GM21717 (cell line): ENCODE results near the gene PKHD1.
A peak's percentile ranks its signal among the peaks of the same experiment; 100 is the strongest.

Source experiments
- ATAC-seq: cut with Tn5 transposase; IDR thresholded peaks from one replicate; pipeline ENCODE4 v1.9.1; 2021; ENCODE audit warnings: mild to moderate bottlenecking, moderate library complexity; ENCODE audit not compliant: unreplicated experiment

PKHD1 gene

DNA sequence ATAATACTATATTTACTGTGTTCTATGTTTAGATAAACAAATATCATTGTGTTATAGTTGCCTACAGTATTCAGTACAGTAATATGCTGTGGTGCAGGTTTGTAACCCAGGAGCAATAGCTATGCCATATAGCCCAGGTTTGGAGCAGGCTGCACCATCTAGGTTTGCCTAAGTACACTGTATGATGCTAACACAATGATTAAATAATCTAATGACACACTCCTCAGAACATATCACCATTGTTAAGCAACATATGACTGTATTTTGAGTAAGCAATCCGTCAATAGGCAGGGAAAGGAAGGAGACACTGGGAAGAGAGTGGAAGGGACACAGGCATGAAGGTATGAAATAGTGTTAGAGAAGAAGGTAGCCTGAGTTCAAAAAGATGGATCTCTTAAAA lies 369.9 kb downstream of the PKHD1 start:
- no peak for ATAC-seq

DNA sequence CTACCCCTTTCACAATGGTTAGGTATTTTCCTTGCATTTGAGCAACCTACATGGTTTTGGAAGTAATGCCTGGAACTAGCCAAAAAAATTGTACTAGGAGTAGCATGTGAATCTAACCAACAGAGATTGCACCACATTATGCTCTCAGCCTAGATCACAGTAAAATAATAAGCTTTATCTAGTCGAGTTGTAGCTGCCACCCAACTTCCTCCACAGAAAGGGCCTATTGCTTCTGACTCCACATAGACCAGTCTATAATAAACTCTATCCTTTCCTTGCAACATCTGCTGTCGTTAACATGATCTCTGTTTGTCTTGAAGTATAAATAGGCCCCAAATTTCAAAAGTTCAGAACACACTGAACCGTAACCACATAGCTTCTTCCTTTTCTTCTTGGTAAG lies 375.5 kb downstream of the PKHD1 start:
- ATAC-seq = no peak

DNA sequence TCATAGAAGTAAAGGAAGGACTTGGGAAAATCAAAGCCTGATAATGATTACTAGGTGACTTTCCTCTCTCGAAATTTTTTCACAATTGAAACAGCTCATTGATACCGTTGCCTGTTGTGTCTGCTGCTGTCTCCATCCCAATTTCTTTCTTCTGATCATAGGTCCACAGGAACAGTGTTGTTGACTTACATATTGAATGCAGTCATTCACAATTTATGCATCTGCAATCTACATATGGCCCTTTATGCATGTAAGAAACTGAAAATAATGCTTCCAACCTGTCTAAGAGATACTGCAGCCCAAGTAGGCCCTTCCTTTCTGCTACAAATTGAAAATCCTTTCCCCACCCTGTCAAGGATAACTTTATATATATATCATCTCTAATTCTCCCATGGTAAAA lies 381.3 kb downstream of the PKHD1 start:
- ATAC-seq = no peak

DNA sequence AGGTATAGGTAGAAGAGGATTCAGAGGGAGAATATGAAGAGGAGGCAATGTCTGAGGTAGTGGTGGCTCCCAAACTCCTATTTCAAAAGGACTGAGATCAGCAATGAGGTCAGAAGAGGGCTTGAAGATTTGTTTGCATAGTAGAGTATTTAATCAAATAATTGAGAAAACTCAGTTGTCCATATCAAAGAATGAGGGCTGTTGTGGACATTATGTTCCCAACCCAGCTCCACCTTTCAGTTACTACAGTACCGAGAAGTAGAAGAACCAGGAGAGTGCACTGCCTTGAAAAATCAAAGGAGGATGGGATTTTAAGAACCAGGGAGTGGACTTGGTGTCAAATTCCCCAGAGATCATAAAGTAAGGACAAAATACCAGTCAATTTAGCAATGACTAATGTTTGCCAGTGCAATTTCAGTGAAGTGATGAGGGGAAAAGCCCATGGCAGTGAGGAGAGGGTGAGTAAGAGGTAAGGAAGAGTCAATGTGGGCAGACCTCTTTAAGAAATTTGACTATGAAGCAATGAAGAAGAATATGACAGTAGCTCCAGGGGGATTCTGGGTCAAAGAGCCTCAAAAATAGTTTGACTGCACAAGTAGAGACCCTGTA lies 382.4 kb downstream of the PKHD1 start:
- ATAC-seq = no peak

DNA sequence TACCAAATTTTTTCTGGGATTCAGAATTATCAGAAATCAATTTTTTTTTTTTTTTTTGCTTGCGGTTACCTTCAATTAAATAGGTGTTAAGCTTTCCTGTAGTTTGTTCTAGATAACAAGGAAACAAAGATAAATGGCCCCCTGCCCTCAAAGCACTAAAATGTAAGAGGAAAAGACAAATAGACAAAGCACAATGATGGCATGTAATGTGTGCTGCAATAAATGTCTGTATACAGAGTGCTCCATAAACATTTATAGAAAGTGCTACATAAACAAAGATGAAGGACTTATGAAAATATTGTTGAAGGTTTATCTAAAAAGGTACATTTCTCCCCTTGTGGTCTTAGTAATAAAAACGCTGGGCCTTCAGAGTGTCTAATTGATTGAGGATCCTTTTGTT lies 384.6 kb downstream of the PKHD1 start:
- no peak for ATAC-seq

DNA sequence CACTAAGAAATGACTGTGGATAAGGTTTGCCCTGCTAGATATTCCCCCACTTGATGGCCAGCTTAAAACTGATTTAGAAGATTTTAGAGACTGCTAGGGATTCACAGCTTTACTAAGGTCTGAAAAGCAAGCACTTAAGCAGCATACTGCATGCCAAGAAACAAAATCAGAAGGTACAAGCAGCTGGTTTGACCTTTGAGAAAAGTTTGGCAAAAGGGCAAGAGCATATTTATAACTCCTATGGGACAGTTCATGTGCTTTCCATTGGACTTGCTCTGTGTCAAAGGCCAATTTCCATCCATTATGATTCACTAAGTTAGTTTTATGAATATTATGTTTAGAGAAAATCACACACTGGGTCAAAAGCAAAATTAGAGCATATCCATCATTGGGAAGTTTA lies 402.8 kb downstream of the PKHD1 start:
- no peak for ATAC-seq

DNA sequence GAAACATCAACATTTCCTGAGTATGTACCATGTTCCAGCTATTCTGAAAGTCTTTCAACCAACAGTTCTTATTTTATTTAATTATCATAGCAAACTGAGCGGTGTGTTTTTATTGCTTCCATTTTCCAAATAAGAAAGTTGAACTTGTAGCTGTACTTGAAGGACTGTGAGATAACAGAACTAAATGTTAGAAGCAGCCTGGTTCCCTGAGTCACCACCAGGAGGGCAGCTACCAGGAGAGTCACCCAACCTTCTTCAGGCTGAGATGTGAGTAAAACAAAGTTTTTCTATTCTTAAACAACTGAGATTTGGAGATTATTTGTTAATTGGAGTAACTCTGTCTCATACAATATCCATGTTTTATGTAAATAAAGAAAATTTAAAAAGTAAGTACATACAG lies 403.4 kb downstream of the PKHD1 start:
- no peak for ATAC-seq

DNA sequence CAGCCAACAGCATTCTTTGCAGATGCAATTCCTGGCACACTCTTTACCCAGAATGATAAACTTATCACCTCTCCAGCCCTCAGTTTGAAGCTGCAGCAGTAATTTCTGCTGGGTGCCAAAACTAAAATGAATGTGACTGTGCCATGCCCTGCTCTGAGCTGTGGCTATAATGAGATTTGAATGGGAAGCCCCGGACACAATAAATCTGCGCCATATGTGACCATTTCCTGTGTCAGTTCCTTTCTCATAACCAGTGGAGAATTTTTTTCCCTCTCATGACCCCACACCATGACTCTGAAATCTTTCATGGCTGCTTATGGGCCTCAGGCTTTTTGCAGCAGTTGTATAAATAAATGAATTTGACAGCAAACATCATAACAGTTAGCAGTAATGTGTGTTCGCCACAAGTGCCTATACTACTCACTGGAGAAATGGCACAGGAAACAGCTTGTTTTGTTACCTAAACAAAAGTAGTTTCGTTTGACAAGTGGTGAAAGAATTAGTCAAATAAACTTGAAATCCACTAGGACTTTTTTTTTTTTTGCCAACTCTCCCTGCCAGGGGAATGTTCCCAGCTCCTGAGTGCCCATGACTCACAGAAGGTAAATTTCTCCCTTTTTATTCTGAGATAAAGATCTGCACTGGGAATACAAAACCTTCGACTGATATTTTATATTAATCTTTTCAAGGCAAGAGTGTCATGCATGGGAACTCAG lies 408.4 kb downstream of the PKHD1 start:
- peak; percentile 70 for ATAC-seq

DNA sequence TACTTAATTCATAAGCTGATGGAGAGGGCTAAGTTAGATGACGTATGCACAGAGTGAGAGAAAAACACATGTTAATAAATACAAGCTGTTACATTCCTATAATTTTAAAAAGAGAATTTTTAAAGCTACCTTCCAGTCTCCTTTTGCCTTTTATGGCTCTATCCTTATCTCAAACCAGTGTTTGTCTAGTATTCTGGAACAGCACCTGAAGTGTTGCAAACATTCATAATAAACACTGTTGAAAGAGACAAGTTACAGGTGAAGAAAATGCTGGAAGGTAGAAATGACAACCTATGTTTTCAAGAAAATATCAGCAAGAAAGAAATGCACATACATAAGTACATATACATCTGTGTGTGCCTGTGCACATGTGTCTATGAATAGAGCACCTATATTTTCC lies 409.1 kb downstream of the PKHD1 start:
- no peak for ATAC-seq

DNA sequence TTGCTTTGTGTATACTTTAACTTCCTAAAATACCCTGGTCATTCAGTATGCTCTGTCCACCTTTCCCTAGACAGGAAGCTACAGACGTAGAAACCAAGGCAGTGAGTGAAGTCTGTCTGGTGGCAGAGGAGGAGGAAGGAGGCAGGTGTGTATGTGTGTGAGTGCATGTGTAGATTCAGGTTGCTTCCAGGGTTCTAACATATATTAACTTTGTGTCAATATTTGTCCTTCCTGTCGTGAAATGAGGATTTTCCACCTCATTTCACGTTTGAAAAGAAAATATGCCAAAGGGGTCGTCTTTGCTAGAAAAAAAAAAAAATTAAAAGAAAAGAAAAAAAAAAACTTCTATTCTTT lies 411.5 kb downstream of the PKHD1 start:
- no peak for ATAC-seq

DNA sequence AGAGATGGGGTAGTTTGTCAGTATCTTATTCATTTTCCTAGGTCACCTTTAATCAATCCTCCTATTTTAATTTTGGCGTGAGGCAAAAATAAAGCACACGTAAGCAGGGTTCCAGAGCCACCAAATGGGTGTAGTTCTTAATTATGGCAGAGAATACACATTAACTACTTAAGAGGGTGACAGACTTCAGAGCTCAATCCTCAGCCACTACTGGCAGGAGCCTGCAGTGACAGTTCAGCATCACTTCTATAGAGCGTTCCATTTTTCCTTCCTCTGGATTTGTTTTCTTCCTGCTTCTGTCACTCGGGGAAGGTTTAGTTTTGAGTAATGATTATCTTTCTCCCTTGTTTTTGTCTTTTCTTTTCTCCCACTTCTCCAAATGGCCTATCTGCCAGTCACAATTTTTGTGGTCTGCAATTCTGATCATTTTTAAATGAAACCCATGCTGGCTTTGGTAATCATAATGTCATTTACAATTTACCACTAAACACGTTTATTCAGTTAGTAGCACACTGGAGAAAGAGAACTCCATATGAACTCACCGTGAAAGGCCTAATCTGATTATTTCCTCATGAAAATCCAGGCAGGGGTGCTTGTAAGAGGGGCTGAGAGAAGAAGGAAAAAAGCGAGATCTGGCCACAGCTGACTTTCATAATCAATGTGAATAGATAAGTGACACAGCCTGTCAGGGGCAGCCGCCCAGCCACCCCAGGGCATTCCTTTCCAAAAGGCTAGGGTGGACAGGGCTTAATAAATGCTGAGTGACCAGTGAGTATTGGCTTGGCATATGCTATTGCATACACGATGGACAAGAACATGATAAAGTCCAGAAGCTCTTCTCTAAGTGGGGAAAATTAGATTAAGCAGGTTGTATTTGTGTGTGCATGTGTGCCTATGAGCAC lies 412.1 kb downstream of the PKHD1 start:
- no peak for ATAC-seq

DNA sequence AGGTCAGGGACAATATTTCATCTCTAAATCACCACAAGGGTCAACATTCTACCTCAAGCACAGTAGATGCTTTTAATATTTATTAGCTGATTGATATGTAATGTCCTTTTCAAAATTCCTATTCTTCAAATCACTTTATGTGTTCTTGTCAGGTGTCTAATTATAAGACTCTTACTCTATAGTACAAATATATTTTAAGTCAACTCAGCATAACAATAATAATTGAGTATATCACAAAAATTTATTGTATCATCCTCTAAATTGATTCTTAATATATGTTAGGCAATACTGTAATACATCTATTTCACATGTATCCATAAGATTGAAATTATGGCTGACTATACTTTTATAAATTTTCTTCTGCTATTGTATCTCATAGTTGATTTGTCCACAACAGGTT lies 423.9 kb downstream of the PKHD1 start:
- ATAC-seq = no peak

DNA sequence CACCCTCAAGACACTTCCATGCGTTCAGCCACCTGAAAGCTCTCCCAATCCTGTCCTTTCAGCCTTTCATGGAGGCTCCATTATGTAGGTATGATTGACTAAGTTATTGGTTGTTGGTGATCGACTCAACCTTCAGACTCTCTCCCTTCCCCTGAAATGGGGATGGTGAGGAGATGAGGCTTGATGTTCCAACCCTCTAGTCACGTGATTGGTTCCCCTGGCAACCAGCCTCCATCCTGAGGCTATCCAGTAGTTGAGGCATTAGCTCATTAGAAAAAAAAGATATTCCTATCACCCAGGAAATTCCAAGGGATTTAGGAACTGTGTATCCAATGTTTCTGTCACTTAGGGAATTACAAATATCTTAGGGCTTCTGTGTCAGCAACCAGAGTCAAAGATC lies 426.6 kb downstream of the PKHD1 start:
- ATAC-seq = no peak

DNA sequence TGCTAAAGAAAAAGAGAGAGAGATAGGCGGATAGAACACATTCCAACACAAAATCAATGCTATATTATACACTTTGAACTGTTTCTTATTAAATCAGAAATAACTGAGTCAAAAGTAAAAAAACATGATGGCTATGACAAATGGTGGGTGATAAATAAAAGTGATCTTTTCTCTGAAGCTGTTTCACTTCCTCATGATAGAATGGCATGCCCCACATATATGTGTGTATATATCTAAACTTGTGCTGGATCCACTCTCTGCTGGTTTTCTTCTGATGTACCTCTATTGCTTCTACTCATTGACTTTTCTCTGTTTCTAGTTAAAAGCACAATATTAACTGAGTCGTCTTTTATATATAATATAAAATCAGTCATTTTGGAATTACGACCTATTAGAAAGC lies 429.9 kb downstream of the PKHD1 start:
- ATAC-seq = no peak

DNA sequence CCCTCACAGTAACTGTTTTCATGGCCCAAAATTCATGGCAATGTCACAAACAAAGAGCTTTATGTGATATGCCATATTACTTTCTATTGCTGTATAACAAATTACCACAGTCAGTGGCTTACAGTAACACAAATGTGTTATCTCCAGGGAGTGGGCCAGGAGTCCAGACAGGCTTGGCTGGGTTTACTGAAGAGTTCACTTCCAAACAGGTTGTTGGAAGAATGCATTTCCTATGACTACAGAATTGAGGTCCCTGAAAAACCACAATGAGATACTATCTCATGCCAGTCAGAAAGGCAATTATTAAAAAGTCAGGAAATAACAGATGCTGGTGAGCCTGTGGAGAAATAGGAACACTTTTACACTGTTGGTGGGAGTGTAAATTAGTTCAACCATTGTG lies 431.9 kb downstream of the PKHD1 start:
- no peak for ATAC-seq

DNA sequence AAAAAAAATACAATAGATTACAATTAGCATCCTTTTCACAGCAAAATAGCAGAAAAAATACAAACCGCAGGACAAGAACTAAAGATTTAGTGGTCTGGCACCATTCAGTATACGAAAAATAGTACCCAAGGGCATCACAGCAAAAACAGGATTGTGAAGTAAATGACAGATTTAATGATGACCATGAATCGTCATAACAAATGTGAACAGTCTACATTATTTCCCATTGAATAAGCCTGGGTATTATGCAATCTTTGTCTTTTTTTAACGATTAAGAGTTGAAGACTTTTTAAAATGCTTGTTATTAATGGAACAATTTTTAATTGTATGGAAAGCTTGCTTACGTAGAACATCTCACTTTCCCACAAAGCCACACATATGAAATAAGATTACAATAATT lies 432.8 kb downstream of the PKHD1 start:
- no peak for ATAC-seq

DNA sequence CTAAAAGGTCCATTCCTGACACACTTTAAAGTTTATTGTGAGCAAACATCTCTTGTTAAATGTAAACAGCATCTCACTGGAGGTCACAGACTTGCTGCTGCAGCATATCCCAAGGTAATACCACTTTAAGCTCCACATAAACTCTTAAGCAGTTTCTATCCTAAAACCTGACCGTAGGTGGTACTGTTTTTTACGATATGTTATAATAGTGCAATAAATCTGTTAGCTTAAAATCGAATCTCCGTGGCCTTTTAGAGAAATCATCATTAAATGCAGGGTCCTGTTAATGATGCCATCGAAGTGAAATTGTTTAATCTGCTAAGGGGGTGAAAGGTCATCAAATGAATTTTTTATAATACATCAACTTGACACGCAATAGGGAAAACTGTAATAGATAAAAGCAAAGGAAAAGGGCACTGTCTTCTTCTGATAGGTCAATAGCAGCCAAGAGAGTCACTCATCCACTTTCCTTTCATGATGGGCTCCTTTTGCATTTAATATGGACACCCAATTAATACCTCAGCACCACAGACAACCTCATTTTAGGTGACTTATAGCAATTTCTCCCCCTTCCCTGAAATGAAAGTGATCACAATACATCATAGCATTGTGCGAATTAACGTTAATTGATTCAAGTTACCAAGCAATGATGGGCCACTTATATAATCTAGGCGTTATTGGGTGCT lies 436.1 kb downstream of the PKHD1 start:
- ATAC-seq = no peak

DNA sequence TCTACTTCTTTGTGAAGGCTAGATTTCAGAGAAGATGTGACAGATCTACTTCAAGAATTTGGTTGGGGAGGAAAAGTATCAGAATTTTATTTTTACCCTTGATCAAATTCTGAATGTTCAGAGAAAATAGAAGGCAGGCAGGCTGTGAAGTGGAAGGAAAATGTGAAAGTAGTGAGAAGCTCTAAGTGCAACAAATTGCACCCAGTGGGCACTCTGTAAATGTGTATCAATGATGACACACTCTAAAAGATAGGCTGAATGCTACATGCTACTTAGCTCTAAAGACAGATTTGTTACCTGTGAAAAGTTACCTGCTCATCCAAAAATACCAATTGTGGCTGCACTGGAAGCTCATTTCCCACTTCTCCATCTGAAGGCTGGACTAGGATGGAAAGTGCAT lies 438.6 kb downstream of the PKHD1 start:
- ATAC-seq = no peak

DNA sequence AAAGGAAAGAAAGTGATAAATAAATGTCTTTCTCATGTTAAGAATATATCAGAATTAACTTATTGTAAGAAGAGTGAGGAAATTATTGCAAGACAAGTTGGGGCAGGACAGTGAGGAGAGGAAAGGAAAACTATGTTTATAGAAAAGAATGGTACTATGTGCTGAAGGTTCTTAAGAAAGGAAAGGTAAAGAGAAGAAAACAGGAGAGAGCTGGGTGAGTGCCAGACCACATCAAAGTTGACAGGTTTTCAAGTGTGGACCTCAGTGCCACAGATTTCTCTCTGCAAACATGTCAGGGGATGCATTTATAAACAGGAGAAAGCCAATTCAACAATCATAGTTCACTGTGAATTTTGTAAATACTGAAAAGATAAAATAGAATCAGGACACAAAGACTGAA lies 439.2 kb downstream of the PKHD1 start:
- ATAC-seq = no peak

DNA sequence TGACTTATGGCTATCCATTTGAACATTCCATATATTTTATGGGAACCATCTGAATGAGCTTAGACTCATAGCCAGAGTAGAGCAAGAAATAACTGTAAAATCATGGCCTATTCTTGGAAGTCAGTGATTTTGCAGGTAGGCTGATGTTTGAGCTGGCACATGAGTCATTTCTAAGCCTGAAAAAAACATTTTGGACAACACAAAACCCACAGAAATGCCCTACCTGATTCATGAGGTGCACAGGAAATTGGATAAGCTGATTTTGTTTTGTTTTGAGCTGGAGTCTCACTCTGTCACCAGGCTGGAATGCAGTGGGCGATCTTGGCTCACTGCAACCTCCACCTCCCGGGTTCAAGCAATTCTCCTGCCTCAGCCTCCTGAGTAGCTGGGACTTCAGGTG lies 443.0 kb downstream of the PKHD1 start:
- no peak for ATAC-seq

DNA sequence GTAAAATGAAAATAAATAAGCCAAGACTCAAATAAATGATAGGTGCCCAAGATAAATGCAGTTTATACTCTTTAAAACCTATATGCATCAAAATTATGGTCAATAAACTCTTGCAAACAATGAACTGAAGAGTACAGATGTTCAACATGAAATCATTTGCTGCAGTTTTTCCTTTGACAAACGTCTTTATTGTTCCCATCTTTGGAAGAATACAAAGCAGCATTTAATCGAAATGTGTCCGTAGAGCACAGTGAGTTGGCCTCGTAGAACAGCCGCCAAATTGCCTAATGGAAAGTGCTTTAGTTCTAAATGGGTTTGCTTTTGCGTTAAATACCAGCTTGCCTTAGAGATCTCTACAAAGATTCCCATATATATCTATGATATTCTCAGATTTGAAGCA lies 447.4 kb downstream of the PKHD1 start:
- ATAC-seq = no peak

DNA sequence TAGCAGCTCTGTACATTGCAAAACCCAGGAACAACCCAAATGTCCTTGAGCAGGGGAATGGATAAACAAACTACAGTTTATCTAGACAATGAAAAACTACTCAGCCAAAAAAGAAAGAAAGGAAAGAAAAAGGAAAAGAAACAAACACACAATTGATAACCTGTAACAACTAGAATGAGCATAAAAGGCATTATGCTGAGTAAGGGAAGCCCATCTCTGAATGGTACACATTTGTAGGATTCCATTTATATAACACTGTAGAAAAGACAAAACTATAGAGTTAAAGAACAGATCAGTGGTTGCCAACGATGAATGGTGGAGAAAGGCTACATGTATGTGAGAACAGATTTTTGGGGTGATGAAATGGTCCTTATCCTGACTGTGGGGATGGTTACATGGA lies 454.0 kb downstream of the PKHD1 start:
- ATAC-seq = no peak
